GM12872 (cell line): Measurements from ENCODE around the gene PRKCB.

Source experiments
- TF ChIP-seq, protein P1 (sequence below): IDR thresholded peaks from 3 replicates; pipeline ENCODE4 v1.5.1; 2011; ENCODE audit warnings: low read depth, mild to moderate bottlenecking, low read length, moderate library complexity; ENCODE audit not compliant: insufficient read depth

Gene PRKCB

DNA sequence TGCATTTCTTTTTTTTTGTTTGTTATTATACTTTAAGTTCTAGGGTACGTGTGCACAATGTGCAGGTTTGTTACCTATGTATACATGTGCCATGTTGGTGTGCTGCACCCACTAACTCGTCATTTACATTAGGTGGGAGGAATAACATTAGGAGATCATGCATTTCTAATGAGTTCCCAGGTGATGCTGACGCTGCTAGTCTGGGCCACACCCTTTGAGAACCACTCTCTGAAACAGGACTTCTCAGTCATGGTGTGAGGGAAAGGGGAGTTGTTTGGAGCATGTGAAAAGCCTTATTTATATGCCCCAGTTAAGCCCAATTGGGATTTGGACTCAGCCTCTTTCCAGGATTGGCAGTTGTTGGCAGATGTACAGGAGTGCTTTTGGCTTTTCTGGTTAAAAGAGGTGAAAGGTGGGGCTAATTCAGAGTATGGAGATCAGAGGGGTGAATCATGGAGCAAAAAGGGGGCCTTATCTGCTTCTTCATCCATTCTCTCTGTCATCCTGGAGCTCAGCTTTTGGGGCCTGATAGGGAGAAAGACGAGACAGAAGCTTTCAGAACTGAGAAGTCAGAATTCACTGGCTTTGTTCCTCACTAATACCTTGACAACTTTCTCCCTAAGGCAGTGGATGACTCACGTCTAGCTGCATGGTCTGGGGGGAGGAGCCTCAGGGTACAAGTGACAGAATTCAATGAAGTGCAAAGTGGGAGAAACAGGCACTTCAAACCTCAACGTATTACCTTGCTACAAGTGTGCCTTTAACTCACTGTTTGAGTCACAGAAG is 240.3 kb downstream of the PRKCB start:
- TF ChIP-seq, protein P1, sequence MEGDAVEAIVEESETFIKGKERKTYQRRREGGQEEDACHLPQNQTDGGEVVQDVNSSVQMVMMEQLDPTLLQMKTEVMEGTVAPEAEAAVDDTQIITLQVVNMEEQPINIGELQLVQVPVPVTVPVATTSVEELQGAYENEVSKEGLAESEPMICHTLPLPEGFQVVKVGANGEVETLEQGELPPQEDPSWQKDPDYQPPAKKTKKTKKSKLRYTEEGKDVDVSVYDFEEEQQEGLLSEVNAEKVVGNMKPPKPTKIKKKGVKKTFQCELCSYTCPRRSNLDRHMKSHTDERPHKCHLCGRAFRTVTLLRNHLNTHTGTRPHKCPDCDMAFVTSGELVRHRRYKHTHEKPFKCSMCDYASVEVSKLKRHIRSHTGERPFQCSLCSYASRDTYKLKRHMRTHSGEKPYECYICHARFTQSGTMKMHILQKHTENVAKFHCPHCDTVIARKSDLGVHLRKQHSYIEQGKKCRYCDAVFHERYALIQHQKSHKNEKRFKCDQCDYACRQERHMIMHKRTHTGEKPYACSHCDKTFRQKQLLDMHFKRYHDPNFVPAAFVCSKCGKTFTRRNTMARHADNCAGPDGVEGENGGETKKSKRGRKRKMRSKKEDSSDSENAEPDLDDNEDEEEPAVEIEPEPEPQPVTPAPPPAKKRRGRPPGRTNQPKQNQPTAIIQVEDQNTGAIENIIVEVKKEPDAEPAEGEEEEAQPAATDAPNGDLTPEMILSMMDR, result no peak

DNA sequence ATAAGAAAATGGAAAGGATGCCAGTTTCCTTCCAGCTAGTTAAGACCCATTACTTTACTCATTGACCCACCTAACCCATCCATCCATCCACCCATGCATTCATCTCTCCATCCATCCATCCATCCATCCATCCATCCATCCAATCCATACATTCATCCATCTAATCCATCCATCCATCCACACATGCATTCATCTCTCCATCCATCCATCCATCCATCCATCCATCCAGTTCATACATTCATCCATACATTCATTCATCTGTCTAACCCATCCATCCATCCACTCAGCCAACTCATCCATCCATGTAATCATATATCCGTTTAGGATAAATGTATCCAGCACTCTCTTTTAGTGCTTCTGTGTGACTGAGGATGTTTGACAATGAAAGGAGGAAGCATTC is 241.5 kb downstream of the PRKCB start:
- TF ChIP-seq, protein P1, result no peak

DNA sequence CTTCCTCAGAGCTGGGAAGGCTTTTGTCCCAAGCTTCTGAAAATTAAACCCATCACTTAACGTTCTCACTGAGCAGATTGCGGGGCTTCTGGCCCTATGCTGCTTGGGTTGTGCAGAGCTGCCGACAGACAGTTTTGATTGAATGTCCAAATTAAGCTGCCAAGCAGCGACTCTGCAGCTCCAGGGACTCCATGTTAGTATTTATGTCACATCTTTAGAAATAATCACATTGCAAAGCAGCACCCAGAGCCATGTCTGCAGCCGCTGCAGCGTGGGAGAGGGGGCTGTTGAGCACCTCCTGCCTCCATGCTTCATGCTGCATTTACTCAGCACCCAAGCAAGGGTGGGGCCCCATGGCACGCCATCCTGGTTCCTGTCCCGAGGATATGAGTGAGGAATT is 242.2 kb downstream of the PRKCB start:
- TF ChIP-seq, protein P1, result no peak

DNA sequence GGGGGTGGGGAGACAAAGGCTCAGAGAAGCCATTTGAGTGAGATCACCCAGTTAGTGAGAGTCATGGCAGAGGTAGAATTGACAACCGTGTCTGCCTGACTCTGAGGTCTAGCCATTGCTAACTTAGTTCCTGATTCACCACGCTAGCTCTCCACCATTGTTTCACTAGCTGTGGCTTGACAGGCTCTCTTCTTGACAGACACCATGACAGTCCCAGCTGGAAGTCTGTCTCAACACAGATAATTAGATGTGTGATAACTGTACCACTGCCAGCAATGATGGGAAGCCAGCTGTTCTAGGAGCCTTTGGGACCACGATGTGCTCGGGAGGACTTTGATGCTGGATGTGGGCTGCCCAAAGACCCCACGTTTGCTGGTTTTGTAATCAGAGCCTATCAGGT is 249.9 kb downstream of the PRKCB start:
- TF ChIP-seq, protein P1, result no peak

DNA sequence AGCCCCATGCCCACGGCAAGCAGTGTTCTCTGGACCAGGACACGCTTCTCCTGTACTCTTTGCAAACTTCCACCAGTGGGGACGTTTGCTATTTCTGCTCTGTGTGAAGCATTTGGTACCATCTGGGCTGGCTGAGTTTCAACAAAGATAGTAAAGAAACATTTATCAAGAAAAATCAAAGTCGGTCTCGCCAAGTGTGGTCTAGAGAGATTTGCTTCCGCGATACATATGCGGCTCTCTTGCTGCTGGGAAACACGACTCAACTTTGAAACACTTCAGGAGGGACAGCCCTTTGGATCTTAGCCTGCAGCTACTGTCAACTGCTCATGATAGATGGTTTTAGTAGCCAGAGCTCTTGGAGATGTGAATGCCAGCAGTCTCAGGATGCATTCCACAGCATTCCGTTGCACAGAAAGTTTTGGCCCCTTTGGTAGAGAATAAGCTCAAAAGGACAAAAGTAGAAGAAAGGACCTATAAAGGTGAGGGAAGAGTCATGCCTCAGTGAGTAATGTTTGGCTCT is 252.2 kb downstream of the PRKCB start:
- TF ChIP-seq, protein P1, result no peak

DNA sequence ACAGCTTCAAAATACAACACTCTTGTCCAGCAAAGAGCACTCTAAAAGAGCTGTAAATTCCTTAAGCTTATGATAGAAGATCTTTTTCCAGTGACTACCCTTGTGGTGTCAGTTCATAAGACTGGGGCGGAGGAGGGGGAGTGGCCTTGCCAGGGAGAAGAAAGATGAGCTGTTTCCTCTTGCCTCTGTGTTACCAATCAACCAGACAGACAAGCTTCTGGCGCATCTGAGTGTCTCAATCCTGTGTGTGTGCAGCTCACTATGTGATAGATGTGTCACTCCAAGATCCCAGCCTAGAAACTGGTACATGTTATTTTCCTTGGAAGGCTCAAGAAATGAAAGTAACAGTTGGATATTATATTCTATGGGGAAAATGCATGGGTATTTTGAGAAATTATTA is 253.0 kb downstream of the PRKCB start:
- TF ChIP-seq, protein P1, result no peak

DNA sequence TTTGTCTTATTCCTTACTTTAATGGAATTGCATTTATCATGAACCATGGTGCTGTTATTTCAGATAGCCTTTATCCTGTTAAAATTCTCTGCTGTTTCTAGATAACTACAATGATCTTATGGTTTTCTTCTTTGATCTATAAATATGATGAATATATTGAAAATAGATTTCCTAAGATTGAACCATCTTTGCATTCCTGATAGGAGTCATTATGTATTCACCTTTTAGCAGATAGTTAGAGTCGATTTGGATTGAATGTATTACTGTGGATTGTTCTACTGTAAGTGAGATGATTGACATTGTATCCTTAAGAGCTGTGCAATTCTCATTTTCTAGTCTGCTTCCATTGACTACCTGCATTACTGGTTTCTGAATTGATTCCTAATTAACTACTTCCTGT is 255.3 kb downstream of the PRKCB start:
- TF ChIP-seq, protein P1, result no peak
